Upper lobe of left lung (tissue), 4 donors: ENCODE data around the gene DCAF8L2.

Experiments
- CTCF ChIP-seq, 6 experiments: fragments of 450-650 bp in 4 of 6; fragments of 200-600 bp in 2 of 6; sonication (generic) in 2 of 6; IDR thresholded peaks; one replicate each; pipeline ENCODE4 v1.5.1; 2016 to 2019; ENCODE audit warnings: antibody characterized with exemption in 6 of 6
- EP300 ChIP-seq, 4 donors: sonication (generic); formaldehyde crosslinking; IDR thresholded peaks; one replicate each; pipeline ENCODE4 v1.5.1; 2017; ENCODE audit warnings: antibody characterized with exemption in 4 of 4, control low read depth in 2 of 4
- POLR2A ChIP-seq, 4 donors: fragments of 450-650 bp; IDR thresholded peaks; one replicate each; pipeline ENCODE4 v1.5.1; 2016 to 2017; ENCODE audit warnings: antibody characterized with exemption in 4 of 4, mild to moderate bottlenecking in 2 of 4
- POLR2AphosphoS5 ChIP-seq, 2 donors: sonication (generic); formaldehyde crosslinking; IDR thresholded peaks; one replicate each; pipeline ENCODE4 v1.5.1; 2017; ENCODE audit warnings: antibody characterized with exemption in 2 of 2

GRCh38 chrX:27583976-27584375, 6.2 kb upstream of the DCAF8L2 start:
- no peak for TF ChIP-seq POLR2AphosphoS5 (IDR thresholded peaks at IDR 0.05)
- no peak for TF ChIP-seq CTCF (IDR thresholded peaks at IDR 0.05)
- no peak for TF ChIP-seq POLR2A (IDR thresholded peaks at IDR 0.05)
- no peak for TF ChIP-seq EP300 (IDR thresholded peaks at IDR 0.05)
